Keratinocyte (primary cell): ENCODE measurements around the gene ADSS2.
"Not testable (repeated sequence)": the region's sequence is repeated elsewhere in the genome, so short reads cannot be mapped to it uniquely, and the experiment has no call there.

Experiments
- EZH2 ChIP-seq: IDR thresholded peaks from one replicate; pipeline ENCODE4 v1.6.1; 2012; ENCODE audit warnings: inconsistent platforms, mild to moderate bottlenecking, low read length, moderate library complexity
- TF ChIP-seq, protein P1 (sequence below), 3 experiments: IDR thresholded peaks in 1 of 3; conservative IDR thresholded peaks in 1 of 3; optimal IDR thresholded peaks in 1 of 3; 2 replicates in 2 of 3; 3 replicates in 1 of 3; pipeline versions ENCODE3 to v1.5.1; 2011; ENCODE audit warnings: low read length in 3 of 3, mild to moderate bottlenecking in 3 of 3, moderate library complexity in 2 of 3, control low read depth in 1 of 3, inconsistent platforms in 1 of 3; ENCODE audit not compliant: insufficient read depth in 2 of 3; ENCODE audit errors: extremely low read depth in 1 of 3

DNA sequence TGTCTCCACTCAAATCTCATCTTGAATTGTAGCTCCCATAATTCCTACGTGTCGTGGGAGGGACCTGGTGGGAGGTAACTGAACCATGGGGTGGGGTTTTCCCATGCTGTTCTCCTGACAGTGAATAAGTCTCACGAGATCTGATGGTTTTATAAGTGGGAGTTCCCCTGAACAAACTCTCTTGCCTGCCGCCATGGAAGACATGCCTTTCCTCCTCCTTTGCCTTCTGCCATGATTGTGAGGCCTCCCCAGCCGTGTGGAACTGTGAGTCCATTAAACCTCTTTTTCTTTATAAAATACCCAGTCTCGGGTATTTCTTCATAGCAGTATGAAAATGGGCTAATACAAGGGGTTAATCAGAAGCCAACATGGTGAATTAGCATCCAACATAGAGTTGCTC, 86.4 kb downstream of the ADSS2 start:
- TF ChIP-seq, protein P1, sequence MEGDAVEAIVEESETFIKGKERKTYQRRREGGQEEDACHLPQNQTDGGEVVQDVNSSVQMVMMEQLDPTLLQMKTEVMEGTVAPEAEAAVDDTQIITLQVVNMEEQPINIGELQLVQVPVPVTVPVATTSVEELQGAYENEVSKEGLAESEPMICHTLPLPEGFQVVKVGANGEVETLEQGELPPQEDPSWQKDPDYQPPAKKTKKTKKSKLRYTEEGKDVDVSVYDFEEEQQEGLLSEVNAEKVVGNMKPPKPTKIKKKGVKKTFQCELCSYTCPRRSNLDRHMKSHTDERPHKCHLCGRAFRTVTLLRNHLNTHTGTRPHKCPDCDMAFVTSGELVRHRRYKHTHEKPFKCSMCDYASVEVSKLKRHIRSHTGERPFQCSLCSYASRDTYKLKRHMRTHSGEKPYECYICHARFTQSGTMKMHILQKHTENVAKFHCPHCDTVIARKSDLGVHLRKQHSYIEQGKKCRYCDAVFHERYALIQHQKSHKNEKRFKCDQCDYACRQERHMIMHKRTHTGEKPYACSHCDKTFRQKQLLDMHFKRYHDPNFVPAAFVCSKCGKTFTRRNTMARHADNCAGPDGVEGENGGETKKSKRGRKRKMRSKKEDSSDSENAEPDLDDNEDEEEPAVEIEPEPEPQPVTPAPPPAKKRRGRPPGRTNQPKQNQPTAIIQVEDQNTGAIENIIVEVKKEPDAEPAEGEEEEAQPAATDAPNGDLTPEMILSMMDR (optimal IDR thresholded peaks at IDR 0.05 in 1 of 3, IDR thresholded peaks at IDR 0.05 in 1 of 3, conservative IDR thresholded peaks at IDR 0.05 in 1 of 3; ENCODE audit: extremely low read depth in 1 of 3, insufficient read depth in 2 of 3, low read length in 3 of 3): not testable (repeated sequence)
- not testable (repeated sequence) for TF ChIP-seq EZH2
